Panc1 (cell line): ENCODE results near the gene C2CD3. TPM values are rescaled to one million over a fixed set of nuclear protein-coding genes. Genes with fewer than 3 reads are reported as not detected.

Source experiments
- ATAC-seq: fragments of 200-7000 bp; cut with Tn5 transposase; 2 replicates; pipeline ENCODE4 v1.9.1; 2020; ENCODE audit warnings: mild to moderate bottlenecking, moderate library complexity
- BruUV-seq: library from RNA; stranded (reverse); fragments of 400-500 nt; replicated peaks from 2 replicates; lab custom pipeline; 2021; lab: Mats Ljungman, UMichigan
- CTCF ChIA-PET: fragments of 300-600 bp; sonication (Branson Sonifier 250); formaldehyde crosslinking; loops from one replicate; lab custom pipeline; 2022; ENCODE audit warnings: antibody characterized with exemption; lab: Charles Lee
- POLR2A ChIA-PET: fragments of 300-600 bp; sonication (Branson Sonifier 250); formaldehyde crosslinking; loops from one replicate; lab custom pipeline; 2022; ENCODE audit warnings: antibody characterized with exemption; lab: Charles Lee
- DNase-seq: peaks from one replicate; pipeline ENCODE4 v3.0.0-alpha.2; 2010; ENCODE audit warnings: low read depth, low spot score
- H3K27ac ChIP-seq: 2 replicates; pipeline ENCODE4 v1.5.1; 2011; ENCODE audit warnings: mild to moderate bottlenecking, low read length, inconsistent platforms
- H3K27me3 ChIP-seq: fragments of 200-500 bp; sonication (Bioruptor generic); 2 replicates; pipeline ENCODE4 v1.6.0; 2014; ENCODE audit warnings: low read length, inconsistent platforms; ENCODE audit not compliant: control insufficient read depth, insufficient read depth
- H3K36me3 ChIP-seq: fragments of 200-500 bp; sonication (Bioruptor generic); 2 replicates; pipeline ENCODE4 v1.5.1; 2014; ENCODE audit warnings: inconsistent platforms, mild to moderate bottlenecking, low read length, moderate library complexity; ENCODE audit not compliant: control insufficient read depth, insufficient read depth
- H3K4me1 ChIP-seq: 2 replicates; pipeline ENCODE4 v1.5.1; 2011; ENCODE audit warnings: inconsistent platforms, mild to moderate bottlenecking, low read length, moderate library complexity; ENCODE audit not compliant: control insufficient read depth, insufficient read depth
- H3K4me3 ChIP-seq, 2 experiments: 2 replicates each; pipeline ENCODE4 v1.5.1; 2011 to 2012; ENCODE audit warnings: low read depth in 2 of 2, low read length in 2 of 2, mild to moderate bottlenecking in 2 of 2, inconsistent platforms in 1 of 2, moderate library complexity in 1 of 2
- H3K9me3 ChIP-seq: fragments of 200-500 bp; sonication (Bioruptor generic); 2 replicates; pipeline ENCODE4 v1.5.1; 2014; ENCODE audit warnings: low read depth, mild to moderate bottlenecking, inconsistent platforms, low read length, moderate library complexity; ENCODE audit not compliant: control insufficient read depth, insufficient read depth
- CTCF ChIP-seq: fragments of 450-650 bp; IDR thresholded peaks from 2 replicates; pipeline ENCODE4 v1.5.1; 2017; ENCODE audit warnings: mild to moderate bottlenecking
- POLR2AphosphoS5 ChIP-seq: IDR thresholded peaks from 2 replicates; pipeline ENCODE4 v1.6.1; 2012; ENCODE audit warnings: mild to moderate bottlenecking, low read depth, low read length, moderate library complexity
- REST ChIP-seq, 2 experiments: IDR thresholded peaks; 2 replicates each; pipeline ENCODE4 v1.6.1; 2011 to 2012; ENCODE audit warnings: low read depth in 2 of 2, control low read depth in 1 of 2, low read length in 1 of 2, mild to moderate bottlenecking in 1 of 2, moderate library complexity in 1 of 2; ENCODE audit not compliant: insufficient read depth in 1 of 2
- SIN3A ChIP-seq: IDR thresholded peaks from 2 replicates; pipeline ENCODE4 v1.6.1; 2012; ENCODE audit warnings: low read depth, mild to moderate bottlenecking, low read length, moderate library complexity, borderline replicate concordance; ENCODE audit not compliant: insufficient read depth
- TCF7L2 ChIP-seq: IDR thresholded peaks from 2 replicates; pipeline ENCODE4 v1.6.1; 2011; ENCODE audit warnings: mild to moderate bottlenecking, low read depth, low read length, inconsistent platforms
- in situ Hi-C: cut with HindIII; loops from 2 replicates; pipeline ENCODE4 v1.10.0; 2016; ENCODE audit warnings: low sequenced_read_pairs, low pct_unique_long_range_greater_than_20kb
- intact Hi-C: fragments of 100-400 bp; cut with micrococcal nuclease; formaldehyde crosslinking; loops from one replicate; pipeline ENCODE4 v1.10.0; 2022; ENCODE audit not compliant: unreplicated experiment
- total RNA-seq: library from RNA; stranded (reverse); gene quantifications from one replicate; pipeline ENCODE4 v1.2.1, GENCODE V29; 2021; ENCODE audit not compliant: unreplicated experiment

Gene C2CD3
- total RNA-seq, 1 experiment from 2014 or later: 51.8 TPM

- ChIA-PET CTCF (no interaction called here), POLR2A (no interaction called here)
- no peaks in the 10 kb centered on the region for H3K9me3 ChIP-seq
- no peaks in the 10 kb centered on the region for H3K36me3 ChIP-seq
- in situ Hi-C loops (no loop called here), intact Hi-C loops (no loop called here)
- no peak overlapping the region for H3K4me3 ChIP-seq
- ATAC-seq (0 out of 2 replicates have a peak, but pooled peaks have one; percentile 40), DNase-seq (no peak)
- no peak overlapping the region for H3K27ac ChIP-seq
- TF ChIP-seq CTCF: no peak
- TF ChIP-seq POLR2AphosphoS5: no peak
- TF ChIP-seq REST (IDR thresholded peaks at IDR 0.05; ENCODE audit: insufficient read depth in 1 of 2, low read depth in 2 of 2, low read length in 1 of 2): no peak
- no peak for TF ChIP-seq TCF7L2
- no peak for TF ChIP-seq SIN3A
- H3K4me1 ChIP-seq: no peaks in the 10 kb centered on the region
- BruUV-seq: no TSS peak
- H3K27me3 ChIP-seq: no peaks in the 10 kb centered on the region
Measured at GRCh38 chr11:74025467-74026166, 145.2 kb downstream of the C2CD3 start.

GRCh38 chr11:74024261-74025029, 146.4 kb downstream of the C2CD3 start:
- in situ Hi-C loops: no loop called here
- POLR2A ChIA-PET: no interaction called here
- H3K4me1 ChIP-seq: no peaks in the 10 kb centered on the region

More at GRCh38 chr11:74024261-74025029, 146.4 kb downstream of the C2CD3 start:
- intact Hi-C loops: no loop called here
- no peak overlapping the region for H3K4me3 ChIP-seq
- DNase-seq (no peak), ATAC-seq (no peak)
- no peak overlapping the region for H3K27ac ChIP-seq
- TF ChIP-seq SIN3A (no peak), REST (IDR thresholded peaks at IDR 0.05; ENCODE audit: insufficient read depth in 1 of 2, low read depth in 2 of 2, low read length in 1 of 2) (no peak), TCF7L2 (no peak), CTCF (no peak), POLR2AphosphoS5 (no peak)
- no peaks in the 10 kb centered on the region for H3K9me3 ChIP-seq
- H3K27me3 ChIP-seq: no peaks in the 10 kb centered on the region
- H3K36me3 ChIP-seq: no peaks in the 10 kb centered on the region
- CTCF ChIA-PET: no interaction called here
- no TSS peak for BruUV-seq
